KMS-11 (cell line): ENCODE results near the gene CACNA2D3.

Experiments used
- H2AFZ ChIP-seq: fragments of 200-600 bp; sonication (generic); 2 replicates; pipeline ENCODE4 v1.6.1; 2016; ENCODE audit warnings: antibody characterized with exemption, mixed run types, low read depth
- H3K27ac ChIP-seq: fragments of 200-600 bp; sonication (generic); 2 replicates; pipeline ENCODE4 v1.6.1; 2016; ENCODE audit warnings: mild to moderate bottlenecking, mixed run types
- H3K27me3 ChIP-seq: fragments of 200-600 bp; sonication (generic); 2 replicates; pipeline ENCODE4 v1.6.1; 2017; ENCODE audit warnings: mild to moderate bottlenecking, low read depth, mixed run types, moderate library complexity; ENCODE audit not compliant: insufficient read depth
- H3K36me3 ChIP-seq: fragments of 200-600 bp; sonication (generic); 2 replicates; pipeline ENCODE4 v1.6.1; 2017; ENCODE audit warnings: mild to moderate bottlenecking, mixed run types; ENCODE audit not compliant: insufficient read depth
- H3K4me1 ChIP-seq: fragments of 200-600 bp; sonication (generic); 2 replicates; pipeline ENCODE4 v1.6.1; 2016; ENCODE audit warnings: mild to moderate bottlenecking, low read depth, mixed run types; ENCODE audit not compliant: poor library complexity, severe bottlenecking
- H3K4me2 ChIP-seq: fragments of 200-600 bp; sonication (generic); 2 replicates; pipeline ENCODE4 v1.7.0; 2016; ENCODE audit warnings: mild to moderate bottlenecking, mixed run types
- H3K4me3 ChIP-seq: fragments of 200-600 bp; sonication (generic); IDR thresholded peaks from 2 replicates; pipeline ENCODE4 v1.6.1; 2017; ENCODE audit warnings: low read depth, low read length, mixed read lengths; ENCODE audit not compliant: insufficient read depth
- H3K79me2 ChIP-seq: fragments of 200-600 bp; sonication (generic); 2 replicates; pipeline ENCODE4 v1.6.1; 2016; ENCODE audit warnings: low read depth, mixed run types; ENCODE audit not compliant: insufficient read depth
- H3K9ac ChIP-seq: fragments of 200-600 bp; sonication (generic); 2 replicates; pipeline ENCODE4 v1.6.1; 2016; ENCODE audit warnings: mild to moderate bottlenecking, mixed run types
- H4K20me1 ChIP-seq: fragments of 200-600 bp; sonication (generic); 2 replicates; pipeline ENCODE4 v1.6.1; 2016; ENCODE audit warnings: mild to moderate bottlenecking, mixed run types; ENCODE audit not compliant: insufficient read depth
- CTCF ChIP-seq: fragments of 200-600 bp; sonication (generic); conservative IDR thresholded peaks from 2 replicates; pipeline ENCODE4 v1.6.1; 2017; ENCODE audit warnings: low read depth, mild to moderate bottlenecking, antibody characterized with exemption, low read length, moderate library complexity, mixed read lengths

Gene CACNA2D3

GRCh38 chr3:54510506-54510905, 388.2 kb downstream of the CACNA2D3 start:
- TF ChIP-seq CTCF = no peak
- Histone ChIP-seq H3K36me3 (no peaks in the 10 kb centered on the region), H3K4me1 (no peaks in the 10 kb centered on the region), H3K79me2 (no peaks in the 10 kb centered on the region), H3K27ac (no peak overlapping the region), H4K20me1 (no peaks in the 10 kb centered on the region), H3K4me3 (no peak overlapping the region), H3K27me3 (no peaks in the 10 kb centered on the region), H3K4me2 (no peak overlapping the region), H2AFZ (no peak overlapping the region), H3K9ac (no peak overlapping the region)

GRCh38 chr3:54511766-54512365, 389.5 kb downstream of the CACNA2D3 start:
- H3K4me1 ChIP-seq = no peaks in the 10 kb centered on the region
- H3K4me2 ChIP-seq = no peak overlapping the region
- no peak overlapping the region for H3K4me3 ChIP-seq
- no peak overlapping the region for H2AFZ ChIP-seq
- TF ChIP-seq CTCF = no peak
- H3K79me2 ChIP-seq = no peaks in the 10 kb centered on the region
- H3K9ac ChIP-seq = no peak overlapping the region
- H3K27ac ChIP-seq = no peak overlapping the region
- H3K36me3 ChIP-seq = no peaks in the 10 kb centered on the region
- H4K20me1 ChIP-seq = no peaks in the 10 kb centered on the region
- no peaks in the 10 kb centered on the region for H3K27me3 ChIP-seq

- Histone ChIP-seq H3K4me3 (no peak overlapping the region), H3K27me3 (no peaks in the 10 kb centered on the region), H3K27ac (no peak overlapping the region), H3K4me2 (no peak overlapping the region), H3K79me2 (no peaks in the 10 kb centered on the region), H3K9ac (no peak overlapping the region), H2AFZ (no peak overlapping the region), H3K36me3 (no peaks in the 10 kb centered on the region), H4K20me1 (no peaks in the 10 kb centered on the region), H3K4me1 (no peaks in the 10 kb centered on the region)
- TF ChIP-seq CTCF = no peak
These were observed 391.7 kb downstream of the CACNA2D3 start for GRCh38 chr3:54514006-54514405.

GRCh38 chr3:54514416-54514815, 392.1 kb downstream of the CACNA2D3 start:
- H3K27ac ChIP-seq = no peak overlapping the region
- no peak overlapping the region for H3K4me2 ChIP-seq
- H3K4me3 ChIP-seq = no peak overlapping the region
- TF ChIP-seq CTCF = no peak
- H4K20me1 ChIP-seq = no peaks in the 10 kb centered on the region
- H2AFZ ChIP-seq = no peak overlapping the region
- H3K9ac ChIP-seq = no peak overlapping the region
- H3K27me3 ChIP-seq = no peaks in the 10 kb centered on the region
- H3K36me3 ChIP-seq = no peaks in the 10 kb centered on the region
- no peaks in the 10 kb centered on the region for H3K79me2 ChIP-seq
- H3K4me1 ChIP-seq = no peaks in the 10 kb centered on the region
